ENCODE results near the gene SEPTIN8. TPM values are rescaled to one million over a fixed set of nuclear protein-coding genes. Genes with fewer than 3 reads are reported as not detected.

SEPTIN8 gene
- total RNA-seq, 4 donors from 2014 or later = 31.6 to 46.4 (median 34.9) TPM

- Histone ChIP-seq H3K36me3 (no peaks in the 10 kb centered on the region), H3K4me1 (peaks cover 0 to 13% (median 7%) of the 10 kb centered on the region in 3 donors), H3K27ac (no peak overlapping the region), H3K27me3 (peaks cover 52% of the 10 kb centered on the region), H3K4me3 (no peak overlapping the region), H3K9me3 (peaks cover 0 to 13% (median 0%) of the 10 kb centered on the region in 3 donors)
- TF ChIP-seq POLR2A (IDR thresholded peaks at IDR 0.05) (no peak), EP300 (IDR thresholded peaks at IDR 0.05) (no peak), CTCF (IDR thresholded peaks at IDR 0.05) (no peak), POLR2AphosphoS5 (IDR thresholded peaks at IDR 0.05) (no peak)
- ATAC-seq = no peak
- 88 to 95% methylated on average over 5 of the region's 5 CpGs for WGBS, 2 donors (ENCODE audit: low coverage in 1 of 2)
These were observed 34.4 kb downstream of the SEPTIN8 start for GRCh38 chr5:132742626-132743025.

GRCh38 chr5:132742158-132742557 lies 34.9 kb downstream of the SEPTIN8 start:
- Histone ChIP-seq H3K36me3 (no peaks in the 10 kb centered on the region), H3K27me3 (peaks cover 47% of the 10 kb centered on the region), H3K4me1 (peaks cover 0 to 10% (median 4%) of the 10 kb centered on the region in 3 donors), H3K27ac (no peak overlapping the region), H3K9me3 (peaks cover 0 to 13% (median 0%) of the 10 kb centered on the region in 3 donors), H3K4me3 (no peak overlapping the region)
- 83 to 89% methylated on average over 1 to 2 of the region's 2 CpGs for WGBS, 2 donors (ENCODE audit: low coverage in 1 of 2)
- TF ChIP-seq POLR2A (IDR thresholded peaks at IDR 0.05) (no peak), EP300 (IDR thresholded peaks at IDR 0.05) (no peak), CTCF (IDR thresholded peaks at IDR 0.05) (no peak), POLR2AphosphoS5 (IDR thresholded peaks at IDR 0.05) (no peak)
- no peak for ATAC-seq

- Histone ChIP-seq H3K9me3 (peaks cover 0 to 13% (median 0%) of the 10 kb centered on the region in 3 donors), H3K4me1 (peaks cover 0 to 18% (median 6%) of the 10 kb centered on the region in 3 donors), H3K27ac (no peak overlapping the region), H3K4me3 (no peak overlapping the region), H3K27me3 (peaks cover 22% of the 10 kb centered on the region), H3K36me3 (no peaks in the 10 kb centered on the region)
- TF ChIP-seq EP300 (IDR thresholded peaks at IDR 0.05) (no peak), CTCF (IDR thresholded peaks at IDR 0.05) (no peak), POLR2A (IDR thresholded peaks at IDR 0.05) (no peak), POLR2AphosphoS5 (IDR thresholded peaks at IDR 0.05) (no peak)
- ATAC-seq = no peak
- WGBS, 2 donors (ENCODE audit: low coverage in 1 of 2) = 54 to 67% methylated on average over 1 of the region's 1 CpG
These were observed 37.8 kb downstream of the SEPTIN8 start for GRCh38 chr5:132739232-132739631.

- TF ChIP-seq EP300 (IDR thresholded peaks at IDR 0.05) = no peak
- no peak for TF ChIP-seq CTCF (IDR thresholded peaks at IDR 0.05)
- TF ChIP-seq POLR2A (IDR thresholded peaks at IDR 0.05) = no peak
- TF ChIP-seq POLR2AphosphoS5 (IDR thresholded peaks at IDR 0.05) = no peak
- peak overlapping the region in 1 of 4 donors; percentile 90 for H3K27ac ChIP-seq
- peaks cover 0 to 9% of the 10 kb centered on the region in 2 donors for H3K36me3 ChIP-seq
- no peak for ATAC-seq
- H3K4me3 ChIP-seq = peak overlapping the region in 1 of 2 donors; percentile 73
- peaks cover 18% of the 10 kb centered on the region for H3K27me3 ChIP-seq
- peaks cover 0 to 12% (median 0%) of the 10 kb centered on the region in 3 donors for H3K9me3 ChIP-seq
- peaks cover 0 to 18% (median 6%) of the 10 kb centered on the region in 3 donors for H3K4me1 ChIP-seq
- WGBS, 2 donors (ENCODE audit: low coverage in 1 of 2) = 55 to 63% methylated on average over 5 to 9 of the region's 9 CpGs
These were observed 38.9 kb downstream of the SEPTIN8 start for GRCh38 chr5:132737982-132738681.
